Uterus (tissue), 4 donors: Measurements from ENCODE around the gene TTC36. TPM values are rescaled to one million over a fixed set of nuclear protein-coding genes. Genes with fewer than 3 reads are reported as not detected.
A peak's percentile ranks its signal among the peaks of the same experiment; 100 is the strongest.
"Not testable (repeated sequence)": the region's sequence is repeated elsewhere in the genome, so short reads cannot be mapped to it uniquely, and the experiment has no call there.

ENCODE experiments used
- DNase-seq, 2 donors: peaks; one replicate each; pipeline ENCODE4 v3.0.0-alpha.2; 2019 to 2020
- H3K27ac ChIP-seq, 2 donors: fragments of 200-600 bp; sonication (generic); 1 replicate in 1 of 2; 2 replicates in 1 of 2; pipeline ENCODE4 v1.5.1; 2016 to 2018
- H3K27me3 ChIP-seq, 2 donors: fragments of 200-600 bp; sonication (generic); one replicate each; pipeline ENCODE4 v1.5.1; 2018 to 2019; ENCODE audit warnings: control low read depth in 1 of 2
- H3K36me3 ChIP-seq, 2 donors: fragments of 200-600 bp; sonication (generic); one replicate each; pipeline ENCODE4 v1.5.1; 2019; ENCODE audit warnings: control low read depth in 1 of 2
- H3K4me1 ChIP-seq, 2 donors: fragments of 200-600 bp; sonication (generic); one replicate each; pipeline ENCODE4 v1.5.1; 2018 to 2019; ENCODE audit warnings: control low read depth in 1 of 2
- H3K4me3 ChIP-seq, 2 donors: fragments of 200-600 bp; sonication (generic); 1 replicate in 1 of 2; 2 replicates in 1 of 2; pipeline ENCODE4 v1.5.1; 2018 to 2019; ENCODE audit warnings: mild to moderate bottlenecking in 1 of 2
- H3K9me3 ChIP-seq, 2 donors: fragments of 200-600 bp; sonication (generic); one replicate each; pipeline ENCODE4 v1.5.1; 2019; ENCODE audit warnings: control low read depth in 1 of 2
- POLR2A ChIP-seq, 2 donors: fragments of 450-650 bp; IDR thresholded peaks; one replicate each; pipeline ENCODE4 v1.6.1; 2016; ENCODE audit warnings: antibody characterized with exemption in 2 of 2, mild to moderate bottlenecking in 1 of 2, moderate library complexity in 1 of 2
- intact Hi-C: fragments of 100-400 bp; cut with DNase I; formaldehyde crosslinking; loops from one replicate; pipeline ENCODE4 v1.15.1; 2023; ENCODE audit warnings: low total_unique reads
- total RNA-seq, 4 donors: library from RNA; depleted of rRNA in 3 of 4; stranded (reverse); fragments of >200 nt in 3 of 4; gene quantifications; one replicate each; pipeline versions ENCODE4 v1.1.0 to v1.2.4, GENCODE V29; 2014 to 2023
- TF ChIP-seq, protein P1 (sequence below), 4 experiments: fragments of 200-600 bp in 2 of 4; fragments of 450-650 bp in 2 of 4; sonication (generic) in 2 of 4; IDR thresholded peaks; one replicate each; pipeline ENCODE4 v1.5.1; 2016 to 2019; ENCODE audit warnings: antibody characterized with exemption in 4 of 4, mild to moderate bottlenecking in 2 of 4, moderate library complexity in 1 of 4
- donor health status: DM: yes; HTN: yes; CAD: no.

TTC36 gene
- total RNA-seq, 4 donors from 2014 or later = 1.8 TPM; not detected in 3

DNA sequence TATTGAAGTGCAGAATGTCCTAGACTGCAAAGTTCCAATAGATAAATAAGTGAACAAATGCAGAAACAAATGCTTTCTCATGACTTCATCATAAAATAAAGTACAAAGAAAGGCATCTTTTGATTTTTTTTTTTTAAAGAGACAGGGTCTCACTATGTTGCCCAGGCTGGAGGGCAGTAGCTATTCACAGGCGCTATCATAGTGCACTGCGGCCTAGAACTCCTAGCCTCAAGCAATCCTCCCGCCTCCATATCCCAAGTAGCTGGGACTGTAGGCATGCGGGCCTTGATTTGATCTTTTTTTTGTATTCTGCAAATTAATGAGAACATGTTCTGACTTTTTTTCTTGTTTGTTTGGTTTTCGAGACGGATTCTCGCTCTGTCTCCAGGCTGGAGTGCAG is 47.4 kb downstream of the TTC36 start:
- Histone ChIP-seq H3K36me3 (no peaks in the 10 kb centered on the region), H3K27ac (peak overlapping the region in 1 of 2 donors; percentile 0), H3K4me1 (peaks cover 0 to 20% of the 10 kb centered on the region in 2 donors), H3K27me3 (no peaks in the 10 kb centered on the region), H3K9me3 (no peaks in the 10 kb centered on the region), H3K4me3 (peak overlapping the region; percentile 3 to 8)
- intact Hi-C loops = no loop called here
- no peak for DNase-seq
- no peak for TF ChIP-seq POLR2A (IDR thresholded peaks at IDR 0.05)
- TF ChIP-seq, protein P1, sequence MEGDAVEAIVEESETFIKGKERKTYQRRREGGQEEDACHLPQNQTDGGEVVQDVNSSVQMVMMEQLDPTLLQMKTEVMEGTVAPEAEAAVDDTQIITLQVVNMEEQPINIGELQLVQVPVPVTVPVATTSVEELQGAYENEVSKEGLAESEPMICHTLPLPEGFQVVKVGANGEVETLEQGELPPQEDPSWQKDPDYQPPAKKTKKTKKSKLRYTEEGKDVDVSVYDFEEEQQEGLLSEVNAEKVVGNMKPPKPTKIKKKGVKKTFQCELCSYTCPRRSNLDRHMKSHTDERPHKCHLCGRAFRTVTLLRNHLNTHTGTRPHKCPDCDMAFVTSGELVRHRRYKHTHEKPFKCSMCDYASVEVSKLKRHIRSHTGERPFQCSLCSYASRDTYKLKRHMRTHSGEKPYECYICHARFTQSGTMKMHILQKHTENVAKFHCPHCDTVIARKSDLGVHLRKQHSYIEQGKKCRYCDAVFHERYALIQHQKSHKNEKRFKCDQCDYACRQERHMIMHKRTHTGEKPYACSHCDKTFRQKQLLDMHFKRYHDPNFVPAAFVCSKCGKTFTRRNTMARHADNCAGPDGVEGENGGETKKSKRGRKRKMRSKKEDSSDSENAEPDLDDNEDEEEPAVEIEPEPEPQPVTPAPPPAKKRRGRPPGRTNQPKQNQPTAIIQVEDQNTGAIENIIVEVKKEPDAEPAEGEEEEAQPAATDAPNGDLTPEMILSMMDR (IDR thresholded peaks at IDR 0.05) = no peak

DNA sequence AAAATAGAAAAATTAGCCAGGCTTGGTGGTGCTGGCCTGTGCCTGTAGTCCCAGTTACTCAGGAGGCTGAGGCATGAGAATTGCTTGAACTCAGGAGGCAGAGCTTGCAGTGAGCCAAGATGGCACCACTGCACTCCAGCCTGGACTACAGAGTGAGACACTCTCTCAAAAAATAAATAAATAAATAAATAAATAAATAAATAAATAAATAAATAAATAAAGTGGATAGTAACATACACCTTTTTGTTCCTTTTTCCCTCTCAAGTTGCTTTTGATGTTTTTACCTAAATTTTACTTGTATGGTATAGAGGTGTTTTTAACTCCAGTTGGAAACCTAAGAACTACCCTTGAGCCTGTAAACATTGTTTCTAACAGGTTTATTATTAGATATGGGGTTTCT is 50.7 kb downstream of the TTC36 start:
- intact Hi-C loops, H3K27ac ChIP-seq, H3K9me3 ChIP-seq, H3K4me3 ChIP-seq, H3K36me3 ChIP-seq, H3K27me3 ChIP-seq, DNase-seq: not testable (repeated sequence)
- H3K4me1 ChIP-seq = peaks cover 0 to 20% of the 10 kb centered on the region in 2 donors

Other genes with a start within 250 kb of the TTC36 start
- 1 to 10 TPM in 1 of 4 donors, under 1 TPM in 1, not detected in 2; 0.48 to 2.4 TPM for gene CD3E, start 222.7 kb upstream of the TTC36 start, total RNA-seq
- 1 to 10 TPM in 1 of 4 donors, not detected in 3; 1.7 TPM for gene CD3D, start 184.8 kb upstream of the TTC36 start, total RNA-seq
- gene CD3G, start 183.1 kb upstream of the TTC36 start, total RNA-seq = 1 to 10 TPM in 1 of 4 donors, under 1 TPM in 1, not detected in 2; 0.34 to 6.2 TPM
- gene UBE4A, start 167.9 kb upstream of the TTC36 start, total RNA-seq = 10 to 100 TPM; 31.0 to 41.2 (median 33.3) TPM
- gene ATP5MG, start 125.9 kb upstream of the TTC36 start, total RNA-seq = 100 to 1,000 TPM in 3 of 4 donors, 10 to 100 TPM in 1; 36.4 to 274 (median 152) TPM
- 100 to 1,000 TPM in 1 of 4 donors, 10 to 100 TPM in 3; 41.0 to 142 (median 73.9) TPM for gene KMT2A, start 91.0 kb upstream of the TTC36 start, total RNA-seq
- 10 to 100 TPM in 3 of 4 donors, 1 to 10 TPM in 1; 6.1 to 26.8 (median 15.8) TPM for gene TMEM25, start 3.7 kb downstream of the TTC36 start, total RNA-seq
- gene IFT46, start 38.5 kb downstream of the TTC36 start, total RNA-seq = 10 to 100 TPM; 37.4 to 73.5 (median 58.7) TPM
- gene ARCN1, start 44.9 kb downstream of the TTC36 start, total RNA-seq = 100 to 1,000 TPM in 2 of 4 donors, 10 to 100 TPM in 2; 55.3 to 154 (median 112) TPM
- 100 to 1,000 TPM in 3 of 4 donors, 10 to 100 TPM in 1; 53.5 to 517 (median 287) TPM for gene PHLDB1, start 80.1 kb downstream of the TTC36 start, total RNA-seq
- gene TREH, start 152.2 kb downstream of the TTC36 start, total RNA-seq = not detected